Measurements from ENCODE around the gene LSAMP.

- no peak for TF ChIP-seq CTCF (IDR thresholded peaks at IDR 0.05 in 2 of 3, conservative IDR thresholded peaks at IDR 0.05 in 1 of 3; ENCODE audit: insufficient read depth in 2 of 3, low read depth in 1 of 3, low read length in 3 of 3)
- no peak for TF ChIP-seq ZNF232 (CRISPR knock-in tag; IDR thresholded peaks at IDR 0.05)
- TF ChIP-seq ZBTB43 (CRISPR knock-in tag; IDR thresholded peaks at IDR 0.05), result no peak
- TF ChIP-seq HMG20B (CRISPR knock-in tag; IDR thresholded peaks at IDR 0.05), result no peak
- TF ChIP-seq EP300 (IDR thresholded peaks at IDR 0.05; ENCODE audit: low read length), result no peak
- TF ChIP-seq MTA3 (IDR thresholded peaks at IDR 0.05; ENCODE audit: borderline replicate concordance), result no peak
- TF ChIP-seq ATF7 (IDR thresholded peaks at IDR 0.05), result no peak
- TF ChIP-seq CC2D1A (IDR thresholded peaks at IDR 0.05), result no peak
- TF ChIP-seq MEF2A (IDR thresholded peaks at IDR 0.05; ENCODE audit: control insufficient read depth, low read depth, low read length), result no peak
- no peak for TF ChIP-seq EZH2 (IDR thresholded peaks at IDR 0.05; ENCODE audit: borderline replicate concordance, low read depth, low read length)
- no peak for TF ChIP-seq SMARCC2 (IDR thresholded peaks at IDR 0.05; ENCODE audit: low read depth)
- TF ChIP-seq ZNF274 (IDR thresholded peaks at IDR 0.05; ENCODE audit: borderline replicate concordance, low read depth, low read length), result no peak
Measured at GRCh38 chr3:116384717-116385116, 60.6 kb downstream of the LSAMP start.
